GM12878 (cell line): ENCODE results near the gene CFC1. TPM values are rescaled to one million over a fixed set of nuclear protein-coding genes. Genes with fewer than 3 reads are reported as not detected.
A peak's percentile ranks its signal among the peaks of the same experiment; 100 is the strongest.
"Not testable (repeated sequence)": the region's sequence is repeated elsewhere in the genome, so short reads cannot be mapped to it uniquely, and the experiment has no call there.

Experiments used
- ATAC-seq: fragments of 200-7000 bp; cut with Tn5 transposase; 3 replicates; pipeline ENCODE4 v1.9.1; 2020; ENCODE audit warnings: mild to moderate bottlenecking, moderate library complexity
- BruUV-seq: library from RNA; stranded (reverse); fragments of 400-500 nt; replicated peaks from 2 replicates; lab custom pipeline; 2021; lab: Mats Ljungman, UMichigan
- CTCF ChIA-PET: fragments of 300-600 bp; sonication (Branson Sonifier 250); formaldehyde crosslinking; extraction: SDS; loops from one replicate; lab custom pipeline; 2021; ENCODE audit warnings: inconsistent platforms; lab: Yijun Ruan, JAX
- POLR2A ChIA-PET: fragments of 350-600 bp; formaldehyde crosslinking; extraction: SDS; loops from one replicate; lab custom pipeline; 2021; ENCODE audit warnings: inconsistent platforms; lab: Charles Lee
- RAD21 ChIA-PET: fragments of 300-600 bp; sonication (Branson Sonifier 250); formaldehyde crosslinking; loops from one replicate; lab custom pipeline; 2023; ENCODE audit warnings: antibody characterized with exemption; ENCODE audit not compliant: unreplicated experiment; lab: Charles Lee
- SMC1A ChIA-PET: fragments of 300-600 bp; sonication (Branson Sonifier 250); formaldehyde crosslinking; loops from one replicate; lab custom pipeline; 2023; ENCODE audit not compliant: unreplicated experiment, uncharacterized antibody; lab: Charles Lee
- DNase-seq: peaks from one replicate; pipeline ENCODE4 v3.0.0-alpha.2; 2011; ENCODE audit warnings: low read depth, low spot score
- FAIRE-seq: peaks from 3 replicates; lab custom pipeline; 2011; peaks lifted over from hg19 to GRCh38; lab: Jason Lieb, UNC
- H2AFZ ChIP-seq: 2 replicates; pipeline ENCODE4 v1.6.0; 2011; ENCODE audit warnings: low read depth, low read length, control low read depth; ENCODE audit not compliant: control insufficient read depth
- H3K27ac ChIP-seq: 2 replicates; pipeline ENCODE4 v1.5.1; 2011; ENCODE audit warnings: control low read depth; ENCODE audit not compliant: control insufficient read depth, insufficient read depth
- H3K27me3 ChIP-seq, 2 experiments: replicated peaks in 1 of 2; 2 replicates each; pipeline versions ENCODE4 v1.6.0 to v1.6.1; 2011; ENCODE audit warnings: low read length in 1 of 2; ENCODE audit not compliant: control insufficient read depth in 2 of 2, insufficient read depth in 2 of 2
- H3K36me3 ChIP-seq, 2 experiments: 2 replicates each; pipeline ENCODE4 v1.5.1; 2011; ENCODE audit warnings: low read length in 1 of 2; ENCODE audit not compliant: control insufficient read depth in 2 of 2, insufficient read depth in 2 of 2
- H3K4me1 ChIP-seq: 2 replicates; pipeline ENCODE4 v1.6.1; 2011; ENCODE audit warnings: mild to moderate bottlenecking, low read length, moderate library complexity, mixed read lengths; ENCODE audit not compliant: control insufficient read depth, insufficient read depth
- H3K4me2 ChIP-seq: 2 replicates; pipeline ENCODE4 v1.6.0; 2011; ENCODE audit warnings: control low read depth; ENCODE audit not compliant: control insufficient read depth, insufficient read depth
- H3K4me3 ChIP-seq: fragments of 200-600 bp; sonication (generic); 2 replicates; pipeline ENCODE4 v1.5.1; 2016
- H3K79me2 ChIP-seq: 2 replicates; pipeline ENCODE4 v1.6.0; 2011; ENCODE audit warnings: low read length; ENCODE audit not compliant: control insufficient read depth, insufficient read depth
- H3K9ac ChIP-seq: 2 replicates; pipeline ENCODE4 v1.8.0; 2011; ENCODE audit warnings: low read length, control low read depth, mixed read lengths; ENCODE audit not compliant: control insufficient read depth, insufficient read depth
- H3K9me3 ChIP-seq: replicated peaks from 3 replicates; pipeline ENCODE4 v1.5.1; 2011; ENCODE audit warnings: mild to moderate bottlenecking, low read length; ENCODE audit not compliant: control insufficient read depth, insufficient read depth
- H4K20me1 ChIP-seq: 2 replicates; pipeline ENCODE4 v1.6.0; 2011; ENCODE audit not compliant: control insufficient read depth, insufficient read depth
- WGBS: methylation state at CpG from one replicate; pipeline ENCODE4 v1.1.6; 2016; ENCODE audit warnings: low lambda C conversion rate; ENCODE audit not compliant: insufficient replicate concordance, insufficient coverage; ENCODE audit errors: missing lambda C conversion rate; 5-methylcytosine and 5-hydroxymethylcytosine counted together
- in situ Hi-C: fragments of 300-500 bp; cut with MboI; formaldehyde crosslinking; loops from 9 replicates; pipeline ENCODE4 v1.14.3; 2018; ENCODE audit warnings: mixed read lengths
- intact Hi-C: fragments of 100-400 bp; cut with micrococcal nuclease; formaldehyde crosslinking; loops from one replicate; pipeline ENCODE4 v1.14.2; 2022; ENCODE audit not compliant: unreplicated experiment
- polyA plus RNA-seq, 11 experiments: library from polyadenylated mRNA; depleted of rRNA in 4 of 11; unstranded in 6 of 11; stranded (reverse) in 5 of 11; fragments of >200 nt; fragmentation: Nextera tagmentation in 4 of 11; fragmentation: Illumina TruSeq in 1 of 11; extraction: Ambion mirVana in 4 of 11; extraction: Trizol in 1 of 11; gene quantifications; 1 replicate in 1 of 11; 2 replicates in 10 of 11; pipeline versions ENCODE4 v1.2.1 to v1.2.3, GENCODE V29; 2011 to 2016; ENCODE audit warnings: inconsistent platforms in 2 of 11, missing spikeins in 2 of 11, low read depth in 1 of 11
- total RNA-seq, 4 experiments: library from RNA; depleted of rRNA in 3 of 4; stranded (reverse); fragments of >200 nt in 3 of 4; fragmentation: Illumina TruSeq in 1 of 4; extraction: Trizol in 1 of 4; gene quantifications; 2 replicates each; pipeline versions ENCODE4 v1.2.1 to v1.2.3, GENCODE V29; 2013 to 2021

The CFC1 gene
- total and polyA plus RNA-seq, 10 of the 15 experiments (the other 5 are each of a cell fraction or from before 2014, with no cell fraction given), result not detected

DNA sequence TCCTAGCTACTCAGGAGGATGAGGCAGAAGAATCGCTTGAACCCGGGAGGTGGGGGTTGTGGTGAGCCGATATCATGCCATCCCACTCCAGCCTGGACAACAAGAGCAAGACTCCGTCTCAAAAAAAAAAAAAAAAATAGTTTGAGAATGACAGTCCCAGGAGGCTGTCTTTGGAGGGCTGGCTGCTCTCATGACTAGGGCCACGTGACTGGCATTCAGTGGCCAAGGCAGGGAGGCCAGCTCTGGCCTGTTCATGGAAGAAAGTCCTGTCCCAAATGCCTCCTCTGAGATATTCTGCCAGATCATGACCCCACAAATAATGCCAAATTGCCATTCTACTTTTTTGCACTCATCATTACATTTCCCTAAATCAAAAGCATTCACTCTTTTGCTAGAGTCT lies 54.4 kb downstream of the CFC1 start:
- H3K36me3 ChIP-seq, BruUV-seq, RAD21 ChIA-PET, H3K79me2 ChIP-seq, H4K20me1 ChIP-seq, H3K27me3 ChIP-seq, FAIRE-seq, H3K4me1 ChIP-seq, H2AFZ ChIP-seq, SMC1A ChIA-PET, H3K4me3 ChIP-seq, POLR2A ChIA-PET, H3K4me2 ChIP-seq, in situ Hi-C loops, intact Hi-C loops, DNase-seq, H3K9ac ChIP-seq, CTCF ChIA-PET, H3K27ac ChIP-seq, H3K9me3 ChIP-seq, ATAC-seq: not testable (repeated sequence)
- no CpG with 5 or more reads among the region's 5 CpGs for WGBS

GRCh38 chr2:130543785-130544528 lies 55.4 kb downstream of the CFC1 start:
- H3K4me2 ChIP-seq, H3K27me3 ChIP-seq, SMC1A ChIA-PET, H3K9me3 ChIP-seq, H3K36me3 ChIP-seq, H2AFZ ChIP-seq, in situ Hi-C loops, H3K27ac ChIP-seq, H3K4me1 ChIP-seq, H4K20me1 ChIP-seq, H3K4me3 ChIP-seq, RAD21 ChIA-PET, intact Hi-C loops, POLR2A ChIA-PET, H3K9ac ChIP-seq, CTCF ChIA-PET, BruUV-seq, H3K79me2 ChIP-seq, DNase-seq: not testable (repeated sequence)
- peak; percentile 18; the same call in 2 of the 3 replicates for ATAC-seq
- FAIRE-seq, result peak; percentile 66
- WGBS, result no CpG with 5 or more reads among the region's 12 CpGs

DNA sequence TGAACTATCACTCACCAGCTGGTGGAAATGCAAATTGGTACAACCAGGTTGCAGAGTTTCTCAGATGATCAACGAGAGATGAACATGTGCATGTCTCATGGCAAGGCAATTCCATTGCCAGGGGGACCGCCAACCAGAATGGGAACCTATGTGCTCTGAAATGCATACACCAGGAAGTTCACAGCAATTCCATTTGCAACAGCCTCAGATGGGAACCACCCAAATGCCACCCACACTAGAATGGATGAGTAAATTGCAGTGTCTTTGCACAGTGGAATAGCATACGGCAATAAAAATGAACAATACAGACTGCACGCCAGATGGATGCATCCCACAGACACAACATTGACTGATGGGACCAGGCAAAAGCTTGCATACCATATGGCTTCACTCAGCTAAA lies 56.6 kb downstream of the CFC1 start:
- FAIRE-seq, H3K27ac ChIP-seq, H3K27me3 ChIP-seq, H3K9ac ChIP-seq, RAD21 ChIA-PET, H2AFZ ChIP-seq, ATAC-seq, H3K9me3 ChIP-seq, POLR2A ChIA-PET, BruUV-seq, H4K20me1 ChIP-seq, H3K4me1 ChIP-seq, CTCF ChIA-PET, H3K36me3 ChIP-seq, intact Hi-C loops, H3K4me2 ChIP-seq, DNase-seq, H3K79me2 ChIP-seq, SMC1A ChIA-PET, in situ Hi-C loops, H3K4me3 ChIP-seq: not testable (repeated sequence)
- WGBS, result no CpG with 5 or more reads among the region's 4 CpGs
